Measurements from ENCODE around the gene RTBDN.

DNA sequence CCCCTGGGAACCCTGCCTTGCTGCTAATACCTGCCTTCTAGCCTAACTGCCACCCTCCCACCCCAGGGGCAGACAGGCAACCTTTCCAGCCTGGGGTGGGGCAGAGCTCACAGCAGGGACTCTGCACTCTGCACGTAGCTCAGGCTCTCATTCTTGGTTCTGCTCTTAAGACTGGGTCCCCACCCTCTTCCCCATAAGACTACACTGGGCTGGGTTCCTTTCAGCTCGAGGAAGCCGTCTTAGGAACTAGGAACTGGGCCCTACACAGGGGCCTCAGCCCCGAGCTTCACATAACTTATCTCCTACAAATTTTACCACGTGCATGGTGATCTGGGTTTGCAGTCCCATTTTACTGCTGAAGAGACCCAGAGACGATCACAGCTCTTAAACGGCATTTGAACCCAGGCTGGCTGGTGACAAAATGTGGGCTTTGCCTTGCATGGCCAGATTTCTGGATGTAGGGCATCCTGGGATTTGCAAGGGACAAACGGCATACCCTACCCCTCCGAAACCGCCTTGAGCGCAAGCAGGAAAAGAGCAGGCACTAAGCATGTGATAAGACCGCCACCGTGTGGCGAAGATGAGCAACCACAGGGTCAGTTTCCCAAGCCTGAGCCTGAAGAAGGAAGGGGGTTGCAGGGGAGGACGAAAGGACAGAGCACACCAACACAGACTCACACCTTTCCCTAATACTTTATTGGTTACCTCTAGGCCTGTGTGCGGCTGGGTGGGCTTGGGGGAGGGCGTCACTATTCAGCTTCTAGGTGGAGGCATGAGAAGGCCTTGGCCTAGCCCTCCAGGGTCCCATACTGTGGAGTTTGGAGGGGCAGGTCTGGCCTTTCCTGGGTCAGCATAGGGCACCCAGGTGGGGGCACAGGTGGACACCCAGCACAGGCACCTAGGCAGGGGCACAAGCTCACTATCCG is 38.0 kb downstream of the RTBDN start:
- TF ChIP-seq, protein P1, sequence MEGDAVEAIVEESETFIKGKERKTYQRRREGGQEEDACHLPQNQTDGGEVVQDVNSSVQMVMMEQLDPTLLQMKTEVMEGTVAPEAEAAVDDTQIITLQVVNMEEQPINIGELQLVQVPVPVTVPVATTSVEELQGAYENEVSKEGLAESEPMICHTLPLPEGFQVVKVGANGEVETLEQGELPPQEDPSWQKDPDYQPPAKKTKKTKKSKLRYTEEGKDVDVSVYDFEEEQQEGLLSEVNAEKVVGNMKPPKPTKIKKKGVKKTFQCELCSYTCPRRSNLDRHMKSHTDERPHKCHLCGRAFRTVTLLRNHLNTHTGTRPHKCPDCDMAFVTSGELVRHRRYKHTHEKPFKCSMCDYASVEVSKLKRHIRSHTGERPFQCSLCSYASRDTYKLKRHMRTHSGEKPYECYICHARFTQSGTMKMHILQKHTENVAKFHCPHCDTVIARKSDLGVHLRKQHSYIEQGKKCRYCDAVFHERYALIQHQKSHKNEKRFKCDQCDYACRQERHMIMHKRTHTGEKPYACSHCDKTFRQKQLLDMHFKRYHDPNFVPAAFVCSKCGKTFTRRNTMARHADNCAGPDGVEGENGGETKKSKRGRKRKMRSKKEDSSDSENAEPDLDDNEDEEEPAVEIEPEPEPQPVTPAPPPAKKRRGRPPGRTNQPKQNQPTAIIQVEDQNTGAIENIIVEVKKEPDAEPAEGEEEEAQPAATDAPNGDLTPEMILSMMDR (IDR thresholded peaks at IDR 0.05; ENCODE audit: control extremely low read depth in 1 of 3, insufficient read depth in 1 of 3, low read depth in 1 of 3, low read length in 3 of 3) = peak; percentile 92 to 99 (median 98)
- no peak for TF ChIP-seq BRCA1 (IDR thresholded peaks at IDR 0.05; ENCODE audit: low read depth, low read length)
- TF ChIP-seq FOSL1 (IDR thresholded peaks at IDR 0.05; ENCODE audit: insufficient read depth, low read depth, low read length) = no peak
- no peak for TF ChIP-seq BCL11A (IDR thresholded peaks at IDR 0.05; ENCODE audit: low read depth in 2 of 2, low read length in 2 of 2)
- TF ChIP-seq RFX5 (IDR thresholded peaks at IDR 0.05; ENCODE audit: borderline replicate concordance, low read depth, low read length) = no peak
- TF ChIP-seq, protein P2, sequence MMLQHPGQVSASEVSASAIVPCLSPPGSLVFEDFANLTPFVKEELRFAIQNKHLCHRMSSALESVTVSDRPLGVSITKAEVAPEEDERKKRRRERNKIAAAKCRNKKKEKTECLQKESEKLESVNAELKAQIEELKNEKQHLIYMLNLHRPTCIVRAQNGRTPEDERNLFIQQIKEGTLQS (IDR thresholded peaks at IDR 0.05; ENCODE audit: insufficient read depth, low read depth, low read length) = no peak
- TF ChIP-seq HDAC6 (IDR thresholded peaks at IDR 0.05; ENCODE audit: low read depth, low read length) = no peak
- no peak for TF ChIP-seq EP300 (IDR thresholded peaks at IDR 0.05; ENCODE audit: borderline replicate concordance in 1 of 2, low read depth in 2 of 2, low read length in 2 of 2)
- TF ChIP-seq ZNF274 (IDR thresholded peaks at IDR 0.05; ENCODE audit: borderline replicate concordance, extremely low read depth, low read length) = no peak

Data from H1 (cell line).